ENCODE results near the gene TYROBP.
"Not testable (repeated sequence)": the region's sequence is repeated elsewhere in the genome, so short reads cannot be mapped to it uniquely, and the experiment has no call there.

Gene TYROBP

DNA sequence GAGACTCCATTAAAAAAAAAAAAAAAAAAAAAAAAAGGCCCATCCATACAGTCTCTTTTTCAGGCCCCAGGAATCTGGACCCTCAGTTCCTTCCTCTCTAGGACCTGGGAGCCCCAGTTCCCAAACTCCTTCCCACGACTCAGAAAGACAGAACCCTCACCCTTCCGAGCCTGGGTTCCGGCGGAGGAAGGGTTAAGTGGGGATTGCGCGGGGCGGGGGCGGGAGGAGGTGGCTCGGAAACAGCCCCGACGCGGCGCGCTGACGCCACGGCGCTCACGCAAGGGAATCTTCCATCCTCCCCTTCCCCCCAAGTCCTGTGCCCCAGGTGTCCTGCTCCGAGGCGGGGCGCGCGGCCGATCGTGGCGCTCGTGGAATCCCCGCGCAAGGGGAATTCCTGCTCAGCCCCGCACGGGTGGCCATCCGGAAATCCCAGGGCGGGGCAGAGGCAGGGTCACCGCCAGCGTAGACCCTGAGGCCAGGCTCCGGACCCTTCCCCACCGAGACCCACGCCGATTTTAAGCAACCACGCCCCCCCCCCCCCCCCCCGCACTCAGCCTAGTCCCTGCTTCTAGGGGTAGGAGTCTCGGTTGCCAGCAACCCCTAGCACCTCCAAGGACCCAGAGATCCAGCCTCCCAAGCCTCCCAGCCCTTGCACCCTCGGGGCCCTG, 8.4 kb downstream of the TYROBP start:
- peak; percentile 75 for DNase-seq

DNA sequence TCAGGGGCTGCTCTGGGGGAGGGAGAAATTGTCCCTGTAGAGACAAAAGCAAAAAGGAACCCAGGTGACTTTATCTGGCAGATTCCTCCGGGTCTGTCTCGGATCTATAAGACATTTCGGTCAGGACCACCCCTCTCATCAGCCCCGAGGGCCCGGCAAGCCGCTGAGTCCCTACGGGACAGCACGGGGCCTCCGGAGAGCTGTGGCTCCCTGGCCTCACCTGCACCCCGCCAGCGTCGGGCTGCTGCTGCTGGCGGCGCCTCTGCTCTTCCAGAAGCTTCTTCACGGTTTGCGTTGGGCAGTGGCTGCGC, 9.6 kb downstream of the TYROBP start:
- DNase-seq, result no peak

DNA sequence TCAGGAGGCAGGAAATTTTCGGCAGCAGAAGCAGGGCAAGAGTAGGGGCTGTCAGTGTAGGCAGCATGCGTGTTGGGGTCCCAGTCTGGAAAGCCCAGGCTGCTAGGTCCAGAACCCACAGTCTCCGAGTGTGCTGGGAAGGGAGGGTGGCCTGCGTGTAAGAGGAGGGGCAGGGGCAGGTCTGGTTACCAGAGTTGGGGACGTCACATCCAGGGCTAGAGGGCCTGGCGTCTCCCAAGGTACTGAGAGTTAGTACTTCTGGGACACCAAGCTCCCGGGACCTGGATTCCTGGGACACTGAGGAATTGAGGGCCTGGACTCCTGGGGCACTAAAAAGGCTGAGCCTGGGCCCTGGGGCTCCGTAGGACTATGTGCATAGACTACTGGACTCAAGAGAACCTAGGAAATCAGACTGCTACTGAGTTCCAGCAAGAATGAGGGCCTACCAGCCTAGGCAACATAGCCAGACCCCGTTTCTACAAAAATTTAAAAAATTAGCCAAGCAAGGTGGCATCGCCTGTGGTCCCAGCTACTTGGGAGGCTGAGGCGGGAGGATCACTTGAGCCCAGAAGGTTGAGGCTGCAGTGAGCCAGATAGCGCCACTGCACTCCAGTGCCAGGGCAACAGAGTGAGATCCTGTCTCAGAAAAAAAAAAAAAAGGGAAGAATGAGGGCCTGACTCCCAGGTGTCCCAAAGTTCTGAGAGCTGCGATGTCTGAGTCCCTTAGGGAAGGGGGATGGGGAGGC, 10.2 kb downstream of the TYROBP start:
- DNase-seq, result no peak

DNA sequence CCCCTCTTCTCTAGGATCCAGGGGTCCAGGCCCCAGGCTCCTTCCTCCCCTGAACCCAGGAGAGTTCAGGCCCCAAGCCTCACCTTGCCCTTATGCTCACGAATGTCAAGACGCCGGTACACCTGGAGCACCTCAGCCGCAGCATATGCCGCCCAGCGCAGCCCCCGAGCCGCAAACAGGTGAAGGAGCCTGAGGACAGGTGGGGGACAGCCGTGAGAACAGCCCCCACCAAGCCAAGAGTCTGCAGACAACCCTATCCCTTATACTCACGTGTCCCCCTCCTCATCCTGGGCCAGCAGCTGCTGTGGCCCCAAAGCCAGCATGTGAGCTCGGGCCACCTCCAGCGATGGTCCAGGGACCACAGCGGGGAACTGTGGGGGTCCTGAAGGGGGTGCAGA, 11.5 kb downstream of the TYROBP start:
- no peak for DNase-seq

DNA sequence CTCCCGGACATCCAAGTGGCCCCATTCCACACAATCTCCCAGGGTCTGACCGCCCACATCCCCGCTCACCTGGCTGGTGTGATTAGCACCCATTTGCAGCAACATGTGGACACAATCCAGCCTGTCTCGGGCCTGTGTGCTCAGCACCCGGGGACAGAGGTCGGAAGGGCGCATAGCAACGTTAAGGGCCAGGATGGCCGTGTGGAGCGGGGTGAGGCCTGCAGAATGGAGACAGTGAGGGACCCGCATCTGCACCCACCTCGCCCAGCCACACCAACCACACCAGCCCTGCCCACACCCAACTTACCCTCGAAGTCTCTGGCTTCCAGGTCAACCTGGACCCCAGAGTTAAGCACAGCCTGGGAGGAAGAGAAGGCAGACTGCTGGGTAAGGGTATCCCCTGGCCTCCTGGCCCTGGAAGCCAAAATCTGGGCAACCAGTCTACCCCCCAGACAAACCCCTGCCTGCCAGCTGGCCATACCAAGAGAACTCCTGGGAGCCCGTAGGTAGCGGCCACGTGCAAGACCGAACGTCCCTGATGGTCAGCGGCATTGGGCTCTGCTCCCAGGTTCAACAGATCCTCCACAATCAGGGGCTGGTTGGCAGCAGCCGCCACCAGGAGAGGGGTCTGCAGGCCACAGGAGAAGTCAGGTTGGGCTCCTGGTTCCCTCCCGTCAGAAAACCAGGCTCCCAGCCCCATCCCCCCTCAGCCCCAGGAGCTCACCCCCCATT, 12.0 kb downstream of the TYROBP start:
- no peak for DNase-seq

DNA sequence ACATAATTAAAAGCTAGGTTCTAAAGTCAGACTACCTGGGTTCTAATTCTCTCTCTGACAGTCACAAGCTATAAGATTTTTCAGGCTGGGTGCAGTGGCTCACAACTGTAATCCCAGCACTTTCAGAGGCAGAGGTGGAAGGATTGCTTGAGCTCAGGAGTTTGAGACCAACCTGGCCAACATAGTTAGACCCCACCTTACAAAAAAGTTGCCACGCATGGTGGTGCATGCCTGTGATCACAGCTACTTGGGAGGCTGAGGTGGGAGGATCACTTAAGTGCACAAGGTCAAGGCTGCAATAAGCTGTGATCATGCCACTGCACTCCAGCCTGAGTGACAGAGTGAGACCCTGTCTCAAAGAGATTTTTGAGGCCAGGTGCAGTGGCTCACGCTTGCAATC, 13.8 kb downstream of the TYROBP start:
- DNase-seq, result no peak

DNA sequence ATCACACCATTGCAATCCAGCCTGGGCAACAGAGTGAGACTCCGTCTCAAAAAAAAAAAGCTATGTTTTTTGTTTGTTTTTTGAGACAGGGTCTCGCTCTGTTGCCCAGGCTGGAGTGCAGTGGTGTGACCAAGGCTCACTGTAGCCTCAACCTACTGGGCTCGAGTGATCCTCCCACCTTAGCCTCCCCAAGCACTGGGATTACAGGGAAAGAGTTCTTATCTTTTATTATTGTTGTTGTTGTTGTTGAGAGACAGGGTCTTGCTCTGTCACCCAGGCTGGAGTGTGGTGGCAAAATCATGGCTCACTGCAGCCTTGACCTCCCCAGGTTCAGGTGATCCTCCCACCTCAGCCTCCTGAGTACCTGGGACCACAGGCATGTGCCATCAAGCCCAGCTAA, 16.3 kb downstream of the TYROBP start:
- not testable (repeated sequence) for DNase-seq

DNA sequence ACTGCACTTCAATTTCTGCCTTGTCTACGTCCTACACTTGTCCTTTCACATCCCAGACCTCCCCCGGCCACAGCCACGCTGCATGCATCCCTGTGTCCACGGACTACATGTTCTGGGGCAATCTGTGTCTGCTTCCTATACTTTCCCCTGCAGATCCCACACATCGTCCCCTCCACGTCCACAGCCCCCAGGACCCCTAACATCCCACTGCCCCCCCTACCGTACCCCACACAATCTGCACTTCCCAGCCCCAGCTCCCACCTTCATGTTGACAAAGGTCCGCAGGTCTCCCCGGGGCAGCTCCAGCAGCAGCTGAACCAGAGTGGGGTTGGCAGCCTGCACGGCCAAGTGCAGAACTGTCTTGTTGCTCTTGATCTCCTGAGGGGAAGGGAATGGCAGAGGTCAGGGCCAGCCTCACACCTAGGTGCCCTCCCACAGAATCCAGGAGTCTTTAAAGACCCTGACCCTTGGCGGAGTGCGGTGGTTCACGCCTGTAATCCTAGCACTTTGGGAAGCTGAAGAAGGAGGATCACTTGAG, 17.9 kb downstream of the TYROBP start:
- DNase-seq, result no peak

DNA sequence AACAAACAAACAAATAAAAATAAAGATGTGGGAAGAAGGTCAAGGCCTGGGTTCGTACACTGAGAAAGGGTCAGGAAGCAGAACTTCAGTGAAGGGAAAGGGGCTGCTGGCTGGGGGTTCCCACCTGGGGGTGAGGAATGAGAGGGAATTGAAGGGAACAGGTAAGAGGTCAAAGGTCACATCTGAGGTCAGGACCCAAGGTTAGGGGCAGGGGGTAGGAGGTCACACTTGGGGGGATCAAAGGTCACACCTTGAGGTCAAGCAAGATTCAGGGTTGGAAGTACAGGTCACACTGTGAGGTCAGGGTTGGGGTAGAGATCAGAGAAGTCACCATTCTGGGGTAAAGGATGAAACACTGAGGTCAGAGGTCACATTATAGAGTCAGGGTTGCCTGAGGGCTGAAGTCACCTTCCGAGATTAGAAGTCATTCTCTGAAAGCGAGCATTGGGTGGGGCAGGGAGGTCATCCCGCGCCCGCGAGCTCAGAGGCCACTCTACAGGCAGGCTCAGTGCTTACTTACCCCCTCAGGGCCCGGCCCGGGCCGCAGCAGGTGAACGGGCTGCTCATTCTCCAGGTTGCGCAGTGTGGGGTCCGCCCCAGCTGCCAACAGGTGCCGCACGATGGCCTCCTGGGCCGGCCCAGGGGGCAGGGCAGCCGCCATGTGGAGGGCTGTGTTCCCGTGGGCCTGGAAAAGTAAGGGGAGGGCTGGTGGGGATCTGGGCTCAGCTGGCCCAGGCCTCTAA, 18.6 kb downstream of the TYROBP start:
- DNase-seq, result no peak

DNA sequence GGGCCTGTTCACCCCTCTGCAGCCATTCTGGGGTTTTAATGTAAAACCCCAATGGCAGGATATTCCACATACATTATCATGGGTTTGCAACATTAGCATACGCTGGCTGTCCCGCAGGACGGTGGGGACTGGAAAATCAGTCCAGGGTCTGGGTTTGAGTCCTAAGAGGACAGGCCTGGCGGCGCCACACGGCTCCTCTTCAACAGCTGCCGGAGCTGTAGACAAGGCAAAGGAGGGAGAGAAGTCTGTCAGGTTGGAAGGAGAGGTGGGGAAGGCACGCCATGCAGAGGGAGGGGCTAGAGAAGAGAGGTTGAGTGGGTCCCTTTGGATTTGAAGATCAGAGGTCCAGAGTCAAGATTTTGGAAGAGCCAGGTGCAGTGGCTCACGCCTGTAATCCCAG, 19.7 kb downstream of the TYROBP start:
- DNase-seq, result no peak

DNA sequence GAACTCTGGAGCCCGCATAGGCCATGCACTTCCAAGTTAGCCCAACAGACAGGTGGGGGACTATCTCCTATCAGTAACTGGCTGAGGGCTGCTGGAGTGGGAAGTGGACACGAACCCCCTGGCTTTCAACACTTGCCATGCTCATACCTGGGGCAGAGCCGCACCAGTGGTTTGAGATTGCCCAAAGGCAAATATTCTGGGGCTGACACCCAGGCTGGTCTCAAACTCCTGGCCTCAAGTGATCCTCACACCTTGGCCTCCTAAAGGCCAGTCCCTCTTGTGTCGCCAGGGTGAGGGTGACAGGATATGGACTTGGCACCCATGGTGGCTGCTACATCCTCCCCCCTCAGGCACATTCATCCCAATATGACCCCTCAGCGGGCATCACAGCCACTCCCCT, 20.9 kb downstream of the TYROBP start:
- no peak for DNase-seq

DNA sequence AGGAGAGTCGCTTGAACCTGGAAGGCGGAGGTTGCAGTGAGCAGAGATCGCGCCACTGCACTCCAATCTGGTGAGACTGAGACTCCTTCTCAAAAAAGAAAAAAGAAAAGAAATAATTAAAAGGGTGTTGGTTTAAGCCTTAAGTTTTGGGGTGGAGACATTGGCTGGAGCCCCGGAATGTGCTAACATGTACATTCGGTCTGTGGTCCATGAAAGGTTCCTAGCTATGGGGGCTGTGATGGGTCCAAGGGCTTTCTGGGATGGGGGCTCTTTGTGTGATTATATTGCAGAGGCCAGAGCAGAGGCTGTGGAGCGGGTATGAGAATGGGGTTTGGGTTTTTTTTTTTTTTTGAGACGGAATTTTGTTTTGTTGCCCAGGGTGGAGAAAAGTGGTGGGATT, 22.2 kb downstream of the TYROBP start:
- DNase-seq, result no peak

DNA sequence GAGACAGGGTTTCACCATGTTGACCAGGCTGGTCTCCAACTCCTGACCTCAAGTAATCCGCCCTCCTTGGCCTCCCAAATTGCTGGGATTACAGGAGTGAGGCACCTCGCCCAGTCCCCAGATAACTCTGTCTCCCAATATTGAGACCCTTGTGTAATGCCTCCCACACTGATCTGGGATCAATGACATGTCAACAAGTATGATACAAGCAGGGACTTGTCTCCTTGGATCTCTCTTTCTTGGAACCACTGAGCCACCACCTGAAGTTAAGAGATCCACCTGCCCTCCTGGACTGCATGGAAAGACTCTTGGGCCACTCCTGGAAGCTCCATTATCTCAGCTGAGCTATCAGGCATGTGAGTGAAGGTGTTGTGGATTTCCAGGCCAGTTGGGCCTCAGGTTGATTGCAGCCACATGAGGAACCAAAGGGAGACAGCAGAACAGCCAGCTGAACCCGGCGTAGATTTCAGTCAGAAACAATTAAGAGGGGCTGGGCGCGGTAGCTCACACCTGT, 22.8 kb downstream of the TYROBP start:
- no peak for DNase-seq

DNA sequence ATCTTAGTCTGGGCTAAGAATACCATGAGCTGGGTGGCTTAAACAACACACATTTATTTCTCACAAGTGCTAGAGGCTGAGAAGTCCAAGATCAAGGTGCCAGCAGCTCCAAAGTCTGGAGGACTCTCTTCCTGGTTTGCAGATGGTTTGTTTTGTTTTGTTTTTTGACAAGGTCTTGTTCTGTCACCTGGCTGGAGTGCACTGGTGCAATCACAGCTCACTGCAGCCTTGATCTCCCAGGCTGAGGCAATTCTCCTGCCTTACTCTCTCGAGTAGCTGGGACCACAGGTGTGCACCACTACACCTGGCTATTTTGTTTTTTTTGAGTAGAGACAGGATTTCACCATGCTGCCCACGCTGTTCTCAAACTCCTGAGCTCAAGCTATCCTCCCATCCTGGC, 24.2 kb downstream of the TYROBP start:
- no peak for DNase-seq

DNA sequence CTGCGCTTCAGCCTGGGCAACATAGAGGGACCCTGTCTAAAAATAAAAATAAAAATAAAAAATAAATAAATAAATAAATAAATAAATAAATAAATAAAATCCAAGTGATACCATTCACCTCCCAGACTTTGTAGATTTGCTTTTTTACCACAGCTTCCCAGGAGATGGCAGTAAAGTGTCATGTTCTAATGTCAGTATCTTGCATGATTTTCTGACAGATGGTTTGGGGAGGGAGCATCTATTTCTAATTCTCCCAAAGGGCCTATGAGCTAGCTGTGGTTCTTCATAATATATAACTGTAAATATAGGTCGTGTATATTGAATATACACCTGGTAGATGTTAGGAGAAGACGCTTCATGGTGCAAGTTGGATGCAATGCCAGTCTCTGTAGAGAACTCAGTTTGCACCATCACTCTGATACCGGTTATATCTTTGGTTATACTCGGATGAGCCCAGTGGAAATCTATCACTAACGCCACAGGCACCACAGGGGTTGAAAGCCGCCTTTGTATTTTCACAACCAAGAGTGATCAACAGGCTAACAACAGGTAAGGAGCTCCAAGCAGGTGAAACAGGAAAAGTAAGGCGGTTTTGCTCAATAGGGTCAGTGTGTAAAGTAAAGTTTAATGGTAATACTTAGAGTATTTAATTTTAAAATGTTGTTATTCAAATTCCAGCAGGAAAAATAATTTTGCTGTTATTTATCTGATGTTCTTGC, 25.8 kb downstream of the TYROBP start:
- peak; percentile 84 for DNase-seq

DNA sequence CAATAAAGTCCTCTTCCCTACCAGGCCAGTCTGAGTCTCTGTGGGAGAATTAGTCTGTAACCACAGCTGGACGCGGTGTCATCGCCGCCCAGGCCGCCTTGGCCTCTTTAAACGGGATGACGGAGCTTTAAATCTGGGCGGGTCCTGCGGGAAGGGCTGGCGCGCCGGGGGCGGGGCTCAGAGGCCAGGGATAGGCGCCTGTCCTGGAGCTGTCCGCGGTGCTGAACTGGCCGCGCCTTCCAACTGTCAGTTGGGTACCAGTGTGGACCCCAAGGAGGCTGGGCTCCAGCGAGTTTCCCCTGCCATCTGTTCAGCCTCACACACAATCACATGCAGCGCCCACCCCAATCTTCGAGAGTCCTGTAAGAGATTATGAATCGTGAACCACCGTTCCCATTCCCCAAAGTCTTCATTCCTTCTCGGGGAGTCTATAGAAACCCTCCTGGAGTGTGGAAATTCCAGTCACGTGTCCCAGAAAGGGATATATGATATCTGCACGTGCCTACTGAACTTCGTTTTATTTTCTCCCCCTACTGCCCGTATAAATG, 28.3 kb downstream of the TYROBP start:
- DNase-seq, result peak; percentile 87

DNA sequence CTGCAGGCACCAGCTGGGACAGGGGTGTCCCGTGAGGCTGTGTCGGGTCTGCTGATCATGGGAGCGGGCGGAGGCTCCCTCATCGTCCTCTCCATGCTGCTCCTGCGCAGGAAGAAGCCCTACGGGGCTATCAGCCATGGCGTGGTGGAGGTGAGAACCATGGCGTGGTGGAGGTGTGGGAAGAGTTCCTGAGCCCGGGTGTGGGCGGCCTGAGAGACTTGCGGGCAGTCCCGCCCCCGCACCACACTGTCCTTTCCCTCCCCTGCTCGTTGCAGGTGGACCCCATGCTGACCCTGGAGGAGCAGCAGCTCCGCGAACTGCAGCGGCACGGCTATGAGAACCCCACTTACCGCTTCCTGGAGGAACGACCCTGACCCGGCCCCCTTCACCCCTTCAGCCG, 29.0 kb downstream of the TYROBP start:
- no peak for DNase-seq

DNA sequence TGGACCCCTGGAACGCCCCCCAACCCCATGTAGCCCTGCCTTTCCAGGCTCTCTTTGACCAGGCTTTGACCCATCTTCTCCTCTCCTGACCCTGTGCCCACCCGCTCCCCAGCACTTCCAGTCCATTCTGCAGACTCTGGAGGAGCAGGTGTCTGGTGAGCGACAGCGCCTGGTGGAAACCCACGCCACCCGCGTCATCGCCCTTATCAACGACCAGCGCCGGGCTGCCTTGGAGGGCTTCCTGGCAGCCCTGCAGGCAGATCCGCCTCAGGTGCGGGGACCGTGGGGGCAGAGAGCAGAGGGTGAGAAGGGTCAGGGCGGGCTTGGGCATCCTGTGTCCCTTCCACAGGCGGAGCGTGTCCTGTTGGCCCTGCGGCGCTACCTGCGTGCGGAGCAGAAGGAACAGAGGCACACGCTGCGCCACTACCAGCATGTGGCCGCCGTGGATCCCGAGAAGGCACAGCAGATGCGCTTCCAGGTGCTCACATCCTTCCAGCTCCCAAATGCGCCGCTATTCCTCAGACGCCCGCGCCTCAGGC, 33.6 kb downstream of the TYROBP start:
- DNase-seq, result no peak

DNA sequence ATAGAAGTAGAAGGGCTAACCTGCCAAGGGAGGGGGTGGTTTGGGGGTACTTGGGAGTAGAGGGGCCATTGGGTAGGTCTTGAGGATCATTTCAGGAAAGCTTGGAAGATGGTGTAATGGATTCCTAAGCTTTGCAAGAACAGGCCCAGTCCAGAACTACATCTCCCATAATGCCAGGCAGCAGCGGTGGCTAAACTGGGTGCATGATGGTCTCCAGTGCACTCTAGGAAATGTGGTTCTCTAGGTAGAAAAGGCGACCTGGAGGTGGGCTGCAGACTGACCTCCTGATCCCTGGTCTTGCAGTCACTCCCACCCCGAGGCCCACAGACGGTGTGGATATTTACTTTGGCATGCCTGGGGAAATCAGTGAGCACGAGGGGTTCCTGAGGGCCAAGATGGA, 35.9 kb downstream of the TYROBP start:
- no peak for DNase-seq

DNA sequence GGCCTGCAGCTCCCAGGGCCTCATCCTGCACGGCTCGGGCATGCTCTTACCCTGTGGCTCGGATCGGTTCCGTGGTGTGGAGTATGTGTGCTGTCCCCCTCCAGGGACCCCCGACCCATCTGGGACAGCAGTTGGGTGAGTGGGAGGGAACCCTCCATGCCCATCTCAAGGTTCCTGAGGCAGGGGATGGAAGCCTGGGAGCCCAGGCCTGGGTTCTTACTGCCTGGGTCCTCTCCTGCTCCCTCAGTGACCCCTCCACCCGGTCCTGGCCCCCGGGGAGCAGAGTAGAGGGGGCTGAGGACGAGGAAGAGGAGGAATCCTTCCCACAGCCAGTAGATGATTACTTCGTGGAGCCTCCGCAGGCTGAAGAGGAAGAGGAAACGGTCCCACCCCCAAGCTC, 36.5 kb downstream of the TYROBP start:
- no peak for DNase-seq

DNA sequence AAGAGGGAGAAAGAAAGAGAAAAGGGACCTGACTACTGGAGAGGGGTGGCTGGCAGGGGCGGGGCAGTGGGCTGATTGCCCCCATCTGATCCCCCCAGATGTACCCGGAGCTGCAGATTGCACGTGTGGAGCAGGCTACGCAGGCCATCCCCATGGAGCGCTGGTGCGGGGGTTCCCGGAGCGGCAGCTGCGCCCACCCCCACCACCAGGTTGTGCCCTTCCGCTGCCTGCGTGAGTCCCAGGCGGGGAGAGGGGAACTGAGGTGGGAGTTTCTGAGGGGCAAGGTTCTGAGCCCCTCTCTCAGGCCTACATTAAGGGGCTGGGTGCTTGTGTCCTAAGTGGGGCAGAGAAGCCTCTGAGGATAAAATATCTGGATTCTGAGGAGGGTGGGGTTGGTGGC, 37.3 kb downstream of the TYROBP start:
- DNase-seq, result no peak

All from fibroblast of skin of scalp (primary cell).